Neural progenitor cell (in vitro differentiated cells): Measurements from ENCODE around the gene TAF1L. TPM values are rescaled to one million over a fixed set of nuclear protein-coding genes. Genes with fewer than 3 reads are reported as not detected.
"Not testable (repeated sequence)": the region's sequence is repeated elsewhere in the genome, so short reads cannot be mapped to it uniquely, and the experiment has no call there.

Experiments
- DNase-seq: peaks from one replicate; pipeline ENCODE4 v3.0.0-alpha.2; 2016; ENCODE audit warnings: low spot score
- H2AFZ ChIP-seq: fragments of 200-600 bp; sonication (generic); replicated peaks from 2 replicates; pipeline ENCODE4 v1.6.1; 2016; ENCODE audit warnings: antibody characterized with exemption
- H3F3A ChIP-seq: fragments of 200-600 bp; sonication (generic); 2 replicates; pipeline ENCODE4 v1.6.1; 2016; ENCODE audit warnings: antibody characterized with exemption, low read depth
- H3K27ac ChIP-seq: fragments of 200-600 bp; sonication (generic); 2 replicates; pipeline ENCODE4 v1.5.1; 2016; ENCODE audit warnings: mild to moderate bottlenecking
- H3K27me3 ChIP-seq: fragments of 200-600 bp; sonication (generic); 2 replicates; pipeline ENCODE4 v1.6.1; 2016; ENCODE audit warnings: mild to moderate bottlenecking, moderate library complexity
- H3K36me3 ChIP-seq: fragments of 200-600 bp; sonication (generic); 2 replicates; pipeline ENCODE4 v1.5.1; 2016
- H3K4me1 ChIP-seq: fragments of 200-600 bp; sonication (generic); 2 replicates; pipeline ENCODE4 v1.6.1; 2016; ENCODE audit warnings: mixed run types
- H3K4me2 ChIP-seq: fragments of 200-600 bp; sonication (generic); 2 replicates; pipeline ENCODE4 v1.6.1; 2016
- H3K4me3 ChIP-seq: fragments of 200-600 bp; sonication (generic); 2 replicates; pipeline ENCODE4 v1.5.1; 2016
- H3K79me2 ChIP-seq: fragments of 200-600 bp; sonication (generic); 2 replicates; pipeline ENCODE4 v1.6.1; 2016; ENCODE audit warnings: low read depth
- H3K9ac ChIP-seq: fragments of 200-600 bp; sonication (generic); 2 replicates; pipeline ENCODE4 v1.6.1; 2016
- H3K9me3 ChIP-seq: fragments of 200-600 bp; sonication (generic); 2 replicates; pipeline ENCODE4 v1.5.1; 2016; ENCODE audit warnings: low read depth
- H4K20me1 ChIP-seq: fragments of 200-600 bp; sonication (generic); 2 replicates; pipeline ENCODE4 v1.6.1; 2016; ENCODE audit warnings: low read depth
- H3K27ac Mint-ChIP-seq: 3 replicates; pipeline ENCODE4 v1.8.0; 2021; ENCODE audit warnings: mixed read lengths
- H3K27me3 Mint-ChIP-seq: 2 replicates; pipeline ENCODE4 v1.8.0; 2022; ENCODE audit warnings: low read depth, mild to moderate bottlenecking, inconsistent platforms, moderate library complexity, mixed read lengths; ENCODE audit not compliant: insufficient read depth
- H3K36me3 Mint-ChIP-seq: 3 replicates; pipeline ENCODE4 v1.8.0; 2021; ENCODE audit warnings: mixed read lengths
- H3K4me1 Mint-ChIP-seq: 3 replicates; pipeline ENCODE4 v1.8.0; 2021; ENCODE audit warnings: mixed read lengths
- H3K4me3 Mint-ChIP-seq: 3 replicates; pipeline ENCODE4 v1.8.0; 2021; ENCODE audit warnings: mild to moderate bottlenecking, moderate library complexity, mixed read lengths
- H3K9me3 Mint-ChIP-seq: 3 replicates; pipeline ENCODE4 v1.8.0; 2020; ENCODE audit warnings: mixed read lengths
- EZH2 ChIP-seq: fragments of 200-600 bp; sonication (generic); IDR thresholded peaks from 2 replicates; pipeline ENCODE4 v1.6.1; 2017; ENCODE audit warnings: antibody characterized with exemption, mild to moderate bottlenecking, moderate library complexity
- EZH2phosphoT487 ChIP-seq: fragments of 200-600 bp; sonication (generic); IDR thresholded peaks from 2 replicates; pipeline ENCODE4 v1.6.1; 2017; ENCODE audit warnings: antibody characterized with exemption
- total RNA-seq: library from RNA; depleted of rRNA; stranded (reverse); fragments of >200 nt; gene quantifications from 2 replicates; pipeline ENCODE4 v1.2.3, GENCODE V29; 2015; ENCODE audit warnings: low replicate concordance
- TF ChIP-seq, protein P1 (sequence below): fragments of 200-600 bp; sonication (generic); IDR thresholded peaks from 2 replicates; pipeline ENCODE4 v1.5.1; 2017; ENCODE audit warnings: antibody characterized with exemption, mild to moderate bottlenecking

TAF1L gene
- total RNA-seq, 1 donor from 2014 or later: not detected

DNA sequence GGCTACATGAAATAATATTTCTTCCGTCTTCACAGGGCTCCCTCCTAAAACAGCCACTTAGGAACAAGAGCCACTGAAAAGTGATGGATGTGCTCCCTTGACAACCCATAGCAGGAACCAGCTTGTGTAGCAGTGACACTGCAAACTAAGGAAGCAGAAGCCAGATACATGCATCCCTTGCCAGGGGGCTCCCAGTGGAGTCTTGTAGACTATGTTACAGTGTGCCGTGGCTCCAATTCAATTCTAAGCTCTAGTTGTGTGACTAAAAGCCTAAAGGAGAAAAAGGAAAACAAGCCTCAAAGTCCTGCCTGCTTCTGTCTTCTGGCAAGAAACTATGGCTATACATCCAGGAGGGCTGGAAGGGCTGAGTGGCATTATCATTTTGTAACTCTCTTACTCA, 12.2 kb upstream of the TAF1L start:
- H3K4me3 Mint-ChIP-seq: no peak overlapping the region
- Histone ChIP-seq H4K20me1 (no peaks in the 10 kb centered on the region), H3K27me3 (no peaks in the 10 kb centered on the region), H3K4me1 (no peaks in the 10 kb centered on the region), H3K9ac (no peak overlapping the region), H3K79me2 (no peaks in the 10 kb centered on the region), H3K4me3 (no peak overlapping the region), H3F3A (no peaks in the 10 kb centered on the region), H3K36me3 (no peaks in the 10 kb centered on the region), H3K4me2 (no peak overlapping the region), H2AFZ (no peak overlapping the region), H3K9me3 (no peaks in the 10 kb centered on the region), H3K27ac (no peak overlapping the region)
- no peak overlapping the region for H3K27ac Mint-ChIP-seq
- no peaks in the 10 kb centered on the region for H3K36me3 Mint-ChIP-seq
- no peak for DNase-seq
- no peaks in the 10 kb centered on the region for H3K27me3 Mint-ChIP-seq
- peaks cover 4% of the 10 kb centered on the region for H3K9me3 Mint-ChIP-seq
- no peaks in the 10 kb centered on the region for H3K4me1 Mint-ChIP-seq
- TF ChIP-seq EZH2: no peak
- TF ChIP-seq, protein P1, sequence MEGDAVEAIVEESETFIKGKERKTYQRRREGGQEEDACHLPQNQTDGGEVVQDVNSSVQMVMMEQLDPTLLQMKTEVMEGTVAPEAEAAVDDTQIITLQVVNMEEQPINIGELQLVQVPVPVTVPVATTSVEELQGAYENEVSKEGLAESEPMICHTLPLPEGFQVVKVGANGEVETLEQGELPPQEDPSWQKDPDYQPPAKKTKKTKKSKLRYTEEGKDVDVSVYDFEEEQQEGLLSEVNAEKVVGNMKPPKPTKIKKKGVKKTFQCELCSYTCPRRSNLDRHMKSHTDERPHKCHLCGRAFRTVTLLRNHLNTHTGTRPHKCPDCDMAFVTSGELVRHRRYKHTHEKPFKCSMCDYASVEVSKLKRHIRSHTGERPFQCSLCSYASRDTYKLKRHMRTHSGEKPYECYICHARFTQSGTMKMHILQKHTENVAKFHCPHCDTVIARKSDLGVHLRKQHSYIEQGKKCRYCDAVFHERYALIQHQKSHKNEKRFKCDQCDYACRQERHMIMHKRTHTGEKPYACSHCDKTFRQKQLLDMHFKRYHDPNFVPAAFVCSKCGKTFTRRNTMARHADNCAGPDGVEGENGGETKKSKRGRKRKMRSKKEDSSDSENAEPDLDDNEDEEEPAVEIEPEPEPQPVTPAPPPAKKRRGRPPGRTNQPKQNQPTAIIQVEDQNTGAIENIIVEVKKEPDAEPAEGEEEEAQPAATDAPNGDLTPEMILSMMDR: no peak
- TF ChIP-seq EZH2phosphoT487: no peak

DNA sequence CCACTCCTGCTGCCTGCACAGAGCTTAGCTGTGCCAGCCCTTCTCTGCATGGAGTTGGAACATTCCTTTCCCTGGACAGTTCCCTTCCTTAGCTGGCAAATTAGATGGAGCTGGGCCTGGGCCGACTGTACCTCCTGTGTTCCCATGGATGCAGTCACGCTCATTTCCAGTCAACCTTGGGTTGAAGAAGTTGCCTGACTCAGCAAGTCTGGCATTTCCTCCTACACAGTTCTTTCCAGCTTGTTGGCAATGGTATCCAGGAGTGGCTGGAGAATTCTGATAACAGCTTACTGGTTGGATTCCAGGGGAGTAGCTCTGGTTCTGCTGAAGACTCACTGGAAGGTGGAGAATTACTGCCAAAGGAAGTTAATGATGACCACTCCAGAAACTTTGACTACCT, 9.2 kb upstream of the TAF1L start:
- no peaks in the 10 kb centered on the region for H3K27me3 Mint-ChIP-seq
- Histone ChIP-seq H3K79me2 (no peaks in the 10 kb centered on the region), H3K27me3 (no peaks in the 10 kb centered on the region), H3K27ac (no peak overlapping the region), H2AFZ (no peak overlapping the region), H4K20me1 (no peaks in the 10 kb centered on the region), H3K4me3 (no peak overlapping the region), H3K9me3 (no peaks in the 10 kb centered on the region), H3K36me3 (no peaks in the 10 kb centered on the region), H3F3A (no peaks in the 10 kb centered on the region), H3K9ac (no peak overlapping the region), H3K4me2 (no peak overlapping the region), H3K4me1 (no peaks in the 10 kb centered on the region)
- TF ChIP-seq EZH2 (no peak), EZH2phosphoT487 (no peak)
- TF ChIP-seq, protein P1: no peak
- no peaks in the 10 kb centered on the region for H3K9me3 Mint-ChIP-seq
- H3K4me3 Mint-ChIP-seq: no peak overlapping the region
- H3K27ac Mint-ChIP-seq: no peak overlapping the region
- no peaks in the 10 kb centered on the region for H3K4me1 Mint-ChIP-seq
- DNase-seq: no peak
- H3K36me3 Mint-ChIP-seq: no peaks in the 10 kb centered on the region

DNA sequence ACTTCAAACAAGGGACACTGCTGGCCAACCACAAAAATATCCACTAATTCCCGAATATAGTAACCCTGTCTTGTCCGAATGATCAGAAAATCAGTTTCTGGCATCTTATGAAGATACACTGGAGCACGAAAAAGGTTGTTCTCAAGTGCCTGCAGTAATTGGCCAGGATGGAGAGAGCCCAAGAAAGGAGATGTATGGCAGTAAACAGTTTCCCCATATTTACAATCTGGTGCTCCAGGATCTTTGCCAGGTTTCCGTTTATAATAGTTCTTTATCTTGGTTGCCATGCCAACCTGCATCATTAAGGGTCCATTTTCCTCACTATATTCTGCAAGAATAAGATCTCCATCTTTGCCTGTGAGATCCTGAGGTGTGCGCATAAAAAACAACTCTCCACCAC, 2.3 kb downstream of the TAF1L start:
- H3K27me3 ChIP-seq, H3K9me3 ChIP-seq, H3K4me3 ChIP-seq, H3K27ac Mint-ChIP-seq, H3F3A ChIP-seq, H4K20me1 ChIP-seq, H3K9ac ChIP-seq, H3K36me3 ChIP-seq, H2AFZ ChIP-seq, DNase-seq, H3K27ac ChIP-seq, H3K27me3 Mint-ChIP-seq, H3K36me3 Mint-ChIP-seq, H3K4me1 Mint-ChIP-seq, H3K4me2 ChIP-seq, H3K4me1 ChIP-seq, H3K79me2 ChIP-seq, H3K4me3 Mint-ChIP-seq, H3K9me3 Mint-ChIP-seq: not testable (repeated sequence)

DNA sequence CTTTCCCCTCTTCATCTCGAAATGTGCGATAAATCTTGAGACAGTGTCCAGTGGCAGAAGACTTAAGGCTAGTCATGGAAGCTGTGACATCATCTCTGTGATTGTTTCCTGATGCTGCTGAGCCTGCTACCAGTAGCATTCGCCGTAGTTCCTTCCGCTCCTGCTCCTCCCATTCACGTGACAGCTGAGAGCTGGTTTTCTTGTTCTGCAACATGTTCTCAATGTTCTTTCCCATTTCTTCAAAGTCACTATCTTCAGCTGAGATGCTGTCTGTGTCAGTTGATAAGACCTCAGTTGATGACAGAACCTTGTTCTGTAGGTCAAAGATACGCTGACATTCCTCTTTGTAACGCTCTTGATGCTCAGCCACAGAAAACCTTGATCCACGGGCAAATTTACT, 3.5 kb downstream of the TAF1L start:
- no peaks in the 10 kb centered on the region for H3K4me1 Mint-ChIP-seq
- TF ChIP-seq EZH2 (no peak), EZH2phosphoT487 (no peak)
- TF ChIP-seq, protein P1: no peak
- no peak overlapping the region for H3K27ac Mint-ChIP-seq
- no peaks in the 10 kb centered on the region for H3F3A ChIP-seq
- H3K27me3 Mint-ChIP-seq: peaks cover 2% of the 10 kb centered on the region
- no peak for DNase-seq
- no peaks in the 10 kb centered on the region for H3K4me1 ChIP-seq
- H3K9me3 ChIP-seq: no peaks in the 10 kb centered on the region
- no peaks in the 10 kb centered on the region for H3K79me2 ChIP-seq
- no peaks in the 10 kb centered on the region for H3K9me3 Mint-ChIP-seq
- no peaks in the 10 kb centered on the region for H3K36me3 ChIP-seq
- H3K27me3 ChIP-seq: no peaks in the 10 kb centered on the region
- no peak overlapping the region for H3K27ac ChIP-seq
- no peak overlapping the region for H2AFZ ChIP-seq
- H3K4me3 ChIP-seq: no peak overlapping the region
- no peaks in the 10 kb centered on the region for H4K20me1 ChIP-seq
- no peak overlapping the region for H3K4me3 Mint-ChIP-seq
- no peak overlapping the region for H3K9ac ChIP-seq
- no peaks in the 10 kb centered on the region for H3K36me3 Mint-ChIP-seq
- H3K4me2 ChIP-seq: no peak overlapping the region
